HEK293T (cell line): Measurements from ENCODE around the gene CSRP1.
"Not testable (repeated sequence)": the region's sequence is repeated elsewhere in the genome, so short reads cannot be mapped to it uniquely, and the experiment has no call there.

Experiments
- CTCF ChIA-PET: fragments of 350-600 bp; formaldehyde crosslinking; extraction: SDS; loops from one replicate; lab custom pipeline; 2021; ENCODE audit warnings: antibody characterized with exemption, inconsistent platforms; lab: Yijun Ruan, JAX
- POLR2A ChIA-PET: fragments of 350-600 bp; formaldehyde crosslinking; extraction: SDS; loops from one replicate; lab custom pipeline; 2020; ENCODE audit warnings: antibody characterized with exemption, inconsistent platforms; lab: Yijun Ruan, JAX
- DNase-seq: peaks from one replicate; pipeline ENCODE4 v3.0.0; 2012; ENCODE audit warnings: mixed read lengths; ENCODE audit errors: extremely low spot score
- ARNT ChIP-seq: fragments of 450-650 bp; IDR thresholded peaks from 2 replicates; pipeline ENCODE4 v1.6.1; 2017; ENCODE audit warnings: mild to moderate bottlenecking
- BHLHE40 ChIP-seq: fragments of 450-650 bp; IDR thresholded peaks from 2 replicates; pipeline ENCODE4 v1.6.1; 2016; ENCODE audit warnings: mild to moderate bottlenecking, moderate library complexity, borderline replicate concordance
- CTBP1 ChIP-seq: fragments of 450-650 bp; IDR thresholded peaks from 2 replicates; pipeline ENCODE4 v1.6.1; 2016; ENCODE audit warnings: borderline replicate concordance
- ELF4 ChIP-seq: fragments of 450-650 bp; IDR thresholded peaks from 2 replicates; pipeline ENCODE4 v1.6.1; 2017; ENCODE audit warnings: antibody characterized with exemption
- FOXA1 ChIP-seq: fragments of 450-650 bp; IDR thresholded peaks from 2 replicates; pipeline ENCODE4 v1.6.1; 2016; ENCODE audit warnings: mild to moderate bottlenecking
- FOXK2 ChIP-seq: fragments of 450-650 bp; IDR thresholded peaks from 2 replicates; pipeline ENCODE4 v1.6.1; 2016; ENCODE audit warnings: mild to moderate bottlenecking
- FOXM1 ChIP-seq: fragments of 450-650 bp; IDR thresholded peaks from 2 replicates; pipeline ENCODE4 v1.6.1; 2017; ENCODE audit warnings: mild to moderate bottlenecking, borderline replicate concordance
- HDGF ChIP-seq: fragments of 450-650 bp; IDR thresholded peaks from 2 replicates; pipeline ENCODE4 v1.6.1; 2017; ENCODE audit warnings: antibody characterized with exemption, borderline replicate concordance
- L3MBTL2 ChIP-seq: fragments of 450-650 bp; conservative IDR thresholded peaks from 2 replicates; pipeline ENCODE4 v1.6.1; 2016; ENCODE audit warnings: mild to moderate bottlenecking
- LEF1 ChIP-seq: fragments of 450-650 bp; IDR thresholded peaks from 2 replicates; pipeline ENCODE4 v1.6.1; 2017; ENCODE audit warnings: mild to moderate bottlenecking, borderline replicate concordance
- NFRKB ChIP-seq: fragments of 450-650 bp; IDR thresholded peaks from 2 replicates; pipeline ENCODE4 v1.6.1; 2016; ENCODE audit warnings: mild to moderate bottlenecking, moderate library complexity
- SP1 ChIP-seq: fragments of 450-650 bp; IDR thresholded peaks from 2 replicates; pipeline ENCODE4 v1.6.1; 2017
- SUZ12 ChIP-seq: fragments of 450-650 bp; IDR thresholded peaks from 2 replicates; pipeline ENCODE4 v1.6.1; 2016; ENCODE audit warnings: mild to moderate bottlenecking
- TARDBP ChIP-seq: fragments of 450-650 bp; IDR thresholded peaks from 2 replicates; pipeline ENCODE4 v1.6.1; 2016
- ZNF384 ChIP-seq: fragments of 450-650 bp; IDR thresholded peaks from 2 replicates; pipeline ENCODE4 v1.6.1; 2016
- TF ChIP-seq, protein P1 (sequence below): fragments of 450-650 bp; IDR thresholded peaks from 2 replicates; pipeline ENCODE4 v1.6.1; 2016

CSRP1 gene

DNA sequence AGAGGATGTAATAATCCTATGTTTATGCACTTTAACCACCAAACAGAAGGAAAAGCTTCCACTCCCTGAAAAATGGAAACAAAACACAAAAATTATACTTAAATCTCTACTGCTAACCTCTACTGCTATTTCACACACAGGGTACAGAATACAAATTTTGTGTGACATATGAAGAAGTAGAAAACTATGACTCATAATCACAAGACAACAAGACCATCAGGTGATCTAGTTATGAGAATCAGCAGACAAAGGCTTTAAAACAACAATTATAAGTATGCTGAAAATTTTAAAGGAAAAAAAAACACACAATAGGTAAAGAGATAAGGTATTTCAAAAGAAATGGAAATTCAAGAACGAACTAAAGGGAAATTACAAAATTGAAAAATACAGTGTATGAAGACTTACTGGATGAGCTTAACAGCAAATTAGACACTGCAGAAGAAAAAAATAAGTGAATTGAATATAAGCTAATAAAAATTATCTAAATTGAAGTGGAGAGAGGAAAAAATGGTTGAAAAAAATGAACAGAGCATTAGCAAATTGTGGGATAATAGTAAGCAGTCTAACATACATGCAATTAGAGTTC lies 18.4 kb upstream of the CSRP1 start:
- POLR2A ChIA-PET = no interaction called here
- no peak for DNase-seq
- TF ChIP-seq FOXK2 = no peak
- TF ChIP-seq SUZ12 = no peak
- no peak for TF ChIP-seq LEF1
- no peak for TF ChIP-seq L3MBTL2
- TF ChIP-seq FOXA1 = no peak
- no peak for TF ChIP-seq TARDBP
- no peak for TF ChIP-seq SP1
- no peak for TF ChIP-seq FOXM1
- TF ChIP-seq HDGF = no peak
- TF ChIP-seq BHLHE40 = no peak
- no peak for TF ChIP-seq NFRKB
- no peak for TF ChIP-seq ARNT
- TF ChIP-seq, protein P1, sequence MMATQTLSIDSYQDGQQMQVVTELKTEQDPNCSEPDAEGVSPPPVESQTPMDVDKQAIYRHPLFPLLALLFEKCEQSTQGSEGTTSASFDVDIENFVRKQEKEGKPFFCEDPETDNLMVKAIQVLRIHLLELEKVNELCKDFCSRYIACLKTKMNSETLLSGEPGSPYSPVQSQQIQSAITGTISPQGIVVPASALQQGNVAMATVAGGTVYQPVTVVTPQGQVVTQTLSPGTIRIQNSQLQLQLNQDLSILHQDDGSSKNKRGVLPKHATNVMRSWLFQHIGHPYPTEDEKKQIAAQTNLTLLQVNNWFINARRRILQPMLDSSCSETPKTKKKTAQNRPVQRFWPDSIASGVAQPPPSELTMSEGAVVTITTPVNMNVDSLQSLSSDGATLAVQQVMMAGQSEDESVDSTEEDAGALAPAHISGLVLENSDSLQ = no peak
- no peak for TF ChIP-seq CTBP1
- no peak for TF ChIP-seq ZNF384
- no peak for TF ChIP-seq ELF4
- CTCF ChIA-PET = interaction anchor here (0.6 to 0.7 kb wide), 3 partner anchors 10 to 75 kb away, joined by 3 to 4 read pairs (median 3); no protein-coding TSS in a partner anchor

GRCh38 chr1:201520046-201520575 lies 13.2 kb upstream of the CSRP1 start:
- DNase-seq, CTCF ChIA-PET, POLR2A ChIA-PET: not testable (repeated sequence)

DNA sequence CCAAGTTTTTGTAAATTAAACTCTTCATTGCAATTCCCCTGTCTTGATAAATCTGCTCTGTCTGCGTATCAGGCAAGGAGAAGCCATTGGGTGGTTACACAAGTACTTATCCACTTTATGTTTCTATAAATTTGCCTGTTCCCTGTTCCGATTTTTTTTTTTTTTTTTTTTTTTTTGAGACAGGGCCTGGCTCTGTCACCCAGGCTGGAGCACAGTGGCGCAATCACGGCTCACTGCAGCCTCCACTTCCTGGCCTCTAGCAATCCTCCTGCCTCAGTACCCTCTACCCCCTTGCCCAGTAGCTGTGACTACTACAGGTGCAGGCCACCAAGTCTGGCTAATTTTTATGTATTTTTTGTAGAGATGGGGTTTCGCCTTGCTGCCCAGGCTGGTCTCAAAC lies 11.1 kb upstream of the CSRP1 start:
- no peak for TF ChIP-seq NFRKB
- TF ChIP-seq SP1 = no peak
- TF ChIP-seq ZNF384 = no peak
- no peak for TF ChIP-seq FOXM1
- TF ChIP-seq HDGF = no peak
- TF ChIP-seq, protein P1 = no peak
- no peak for TF ChIP-seq TARDBP
- TF ChIP-seq SUZ12 = no peak
- no peak for TF ChIP-seq ELF4
- no peak for TF ChIP-seq FOXK2
- no peak for TF ChIP-seq CTBP1
- TF ChIP-seq LEF1 = no peak
- TF ChIP-seq BHLHE40 = no peak
- ChIA-PET CTCF (interaction anchor here (0.9 kb wide), 1 partner anchor 36 kb away, joined by 3 read pairs; no protein-coding TSS in a partner anchor), POLR2A (no interaction called here)

DNA sequence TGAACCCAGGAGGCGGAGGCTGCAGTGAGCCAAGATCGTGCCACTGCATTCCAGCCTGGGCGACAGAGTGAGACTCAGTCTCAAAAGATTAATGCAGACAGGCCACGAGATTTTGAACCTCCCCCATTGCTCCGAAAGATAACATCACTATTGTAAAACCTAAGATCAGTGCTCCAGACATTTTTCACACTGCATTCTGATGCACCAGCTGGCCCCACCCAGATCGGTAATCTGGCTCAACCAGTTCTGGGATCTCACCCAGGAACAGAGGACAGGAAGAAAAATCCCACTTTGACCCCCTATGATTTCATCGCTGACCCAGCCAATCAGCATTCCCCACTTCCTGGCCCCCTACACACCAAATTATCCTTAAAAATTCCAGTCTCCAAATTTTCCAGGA lies 10.7 kb upstream of the CSRP1 start:
- CTCF ChIA-PET = interaction anchor here (0.9 to 2.3 kb wide), 2 partner anchors 36 to 37 kb away, joined by 3 to 7 read pairs; no protein-coding TSS in a partner anchor
- TF ChIP-seq LEF1 (no peak), NFRKB (no peak), BHLHE40 (no peak), SUZ12 (no peak), FOXA1 (no peak), L3MBTL2 (no peak), FOXM1 (no peak), ARNT (no peak), HDGF (no peak), SP1 (no peak), ELF4 (no peak), CTBP1 (no peak), FOXK2 (no peak), ZNF384 (no peak), TARDBP (no peak)
- TF ChIP-seq, protein P1 = no peak
- POLR2A ChIA-PET = no interaction called here
- DNase-seq = no peak

More for the DNA sequence above, 11.1 kb upstream of the CSRP1 start:
- no peak for DNase-seq

DNA sequence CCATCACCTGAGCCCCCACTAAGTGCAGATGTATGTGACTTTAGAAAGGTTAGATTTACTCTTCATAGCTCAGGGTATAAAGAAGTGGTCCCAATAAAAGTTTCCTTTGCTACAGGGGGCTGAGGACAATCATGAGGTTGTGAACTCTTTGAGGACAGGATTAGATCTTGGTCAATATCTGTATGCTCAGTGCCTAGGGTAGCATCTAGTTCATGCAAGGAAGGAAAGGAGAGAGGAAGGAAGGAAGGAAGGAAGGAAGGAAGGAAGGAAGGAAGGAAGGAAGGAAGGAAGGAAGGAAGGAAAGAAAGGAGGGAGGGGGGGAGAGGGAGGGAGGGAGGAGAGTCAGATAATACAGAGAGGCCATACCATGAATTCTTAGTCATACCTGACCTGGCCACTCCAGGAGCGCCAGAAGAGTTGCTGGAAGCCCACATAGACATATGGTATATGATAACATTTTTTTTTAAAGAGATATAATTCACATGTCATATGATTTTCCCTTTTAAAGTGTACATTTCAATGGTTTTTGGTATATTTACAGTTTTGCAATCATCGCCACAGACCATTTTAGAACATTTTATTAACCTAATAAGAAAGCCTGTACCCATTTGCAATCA lies 9.7 kb upstream of the CSRP1 start:
- ChIA-PET POLR2A (interaction anchor here (1.5 kb wide), 1 partner anchor 35 kb away, joined by 4 read pairs; no protein-coding TSS in a partner anchor), CTCF (interaction anchor here (0.7 to 2.3 kb wide), 5 partner anchors 36 to 81 kb away, joined by 3 to 7 read pairs (median 3); no protein-coding TSS in a partner anchor)
- no peak for DNase-seq
- TF ChIP-seq TARDBP = no peak
- TF ChIP-seq LEF1 = no peak
- no peak for TF ChIP-seq ARNT

- ChIA-PET CTCF (interaction anchor here (0.7 to 2.3 kb wide), 6 partner anchors 34 to 80 kb away, joined by 3 to 7 read pairs (median 4); no protein-coding TSS in a partner anchor), POLR2A (interaction anchor here (1.5 kb wide), 1 partner anchor 34 kb away, joined by 4 read pairs; no protein-coding TSS in a partner anchor)
- no peak for DNase-seq
- TF ChIP-seq ZNF384 (no peak), ELF4 (no peak), FOXM1 (no peak), FOXA1 (no peak), NFRKB (no peak), LEF1 (no peak), FOXK2 (no peak), ARNT (no peak), TARDBP (no peak)
These were observed 9.0 kb upstream of the CSRP1 start for GRCh38 chr1:201515895-201516294.
